Lower leg skin (tissue), 3 donors: ENCODE measurements around the gene HS6ST3.

Experiments used
- POLR2A ChIP-seq, 2 donors: fragments of 450-650 bp; IDR thresholded peaks; one replicate each; pipeline ENCODE4 v1.6.1; 2016 to 2017; ENCODE audit warnings: antibody characterized with exemption in 2 of 2, mild to moderate bottlenecking in 1 of 2, moderate library complexity in 1 of 2
- TF ChIP-seq, protein P1 (sequence below), 3 donors: fragments of 450-650 bp; IDR thresholded peaks; one replicate each; pipeline ENCODE4 v1.5.1; 2016; ENCODE audit warnings: antibody characterized with exemption in 3 of 3, mild to moderate bottlenecking in 3 of 3, moderate library complexity in 2 of 3

DNA sequence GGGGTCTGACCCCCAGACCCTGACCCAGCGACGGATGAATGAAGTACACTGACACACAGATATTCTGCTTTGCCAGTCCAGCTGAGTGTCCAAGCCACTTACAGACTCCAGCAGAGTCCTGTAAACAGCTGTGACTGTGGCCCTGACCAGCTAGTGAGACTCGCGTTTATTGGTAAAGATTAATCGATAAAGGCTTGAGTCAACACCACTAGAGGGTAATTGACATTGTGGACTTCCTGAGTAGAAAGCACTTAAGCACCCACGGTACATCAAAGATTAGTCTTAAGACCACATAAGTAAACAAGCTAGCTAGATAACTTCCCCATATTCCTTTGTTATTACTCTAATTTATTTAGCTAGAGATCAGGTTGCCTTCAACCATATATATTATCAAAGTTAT is 758.4 kb downstream of the HS6ST3 start:
- no peak for TF ChIP-seq POLR2A (IDR thresholded peaks at IDR 0.05)
- TF ChIP-seq, protein P1, sequence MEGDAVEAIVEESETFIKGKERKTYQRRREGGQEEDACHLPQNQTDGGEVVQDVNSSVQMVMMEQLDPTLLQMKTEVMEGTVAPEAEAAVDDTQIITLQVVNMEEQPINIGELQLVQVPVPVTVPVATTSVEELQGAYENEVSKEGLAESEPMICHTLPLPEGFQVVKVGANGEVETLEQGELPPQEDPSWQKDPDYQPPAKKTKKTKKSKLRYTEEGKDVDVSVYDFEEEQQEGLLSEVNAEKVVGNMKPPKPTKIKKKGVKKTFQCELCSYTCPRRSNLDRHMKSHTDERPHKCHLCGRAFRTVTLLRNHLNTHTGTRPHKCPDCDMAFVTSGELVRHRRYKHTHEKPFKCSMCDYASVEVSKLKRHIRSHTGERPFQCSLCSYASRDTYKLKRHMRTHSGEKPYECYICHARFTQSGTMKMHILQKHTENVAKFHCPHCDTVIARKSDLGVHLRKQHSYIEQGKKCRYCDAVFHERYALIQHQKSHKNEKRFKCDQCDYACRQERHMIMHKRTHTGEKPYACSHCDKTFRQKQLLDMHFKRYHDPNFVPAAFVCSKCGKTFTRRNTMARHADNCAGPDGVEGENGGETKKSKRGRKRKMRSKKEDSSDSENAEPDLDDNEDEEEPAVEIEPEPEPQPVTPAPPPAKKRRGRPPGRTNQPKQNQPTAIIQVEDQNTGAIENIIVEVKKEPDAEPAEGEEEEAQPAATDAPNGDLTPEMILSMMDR (IDR thresholded peaks at IDR 0.05), result no peak
